ENCODE results near the gene PRKCB.

PRKCB gene

DNA sequence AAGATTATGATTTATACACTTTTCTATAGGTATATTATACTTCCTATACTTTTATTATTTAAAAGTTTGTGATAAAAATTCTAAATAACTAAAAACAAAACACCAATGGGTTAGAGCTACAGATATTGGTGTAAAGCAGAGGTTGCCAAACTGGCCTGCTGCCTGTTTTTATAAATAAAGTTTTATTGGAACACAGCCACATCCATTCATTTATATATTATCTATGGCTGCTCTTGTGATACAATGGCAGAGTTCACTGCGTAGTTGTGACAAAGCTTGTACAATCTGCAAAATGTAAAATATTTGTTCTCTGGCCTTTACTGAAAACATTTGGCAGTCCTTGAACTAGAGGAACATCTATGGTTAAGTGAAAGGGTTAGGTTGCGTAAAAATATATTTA is 208.7 kb downstream of the PRKCB start:
- Histone ChIP-seq H3K9me3 (ENCODE audit: control insufficient read depth in 5 of 5, low read length in 5 of 5) (no peaks in the 10 kb centered on the region), H3K36me3 (ENCODE audit: control insufficient read depth in 5 of 5, insufficient read depth in 5 of 5, low read length in 5 of 5) (no peaks in the 10 kb centered on the region), H3K9ac (ENCODE audit: low read length in 5 of 5) (no peak overlapping the region), H3K27me3 (ENCODE audit: control insufficient read depth in 5 of 5, insufficient read depth in 4 of 5, low read length in 5 of 5) (peaks cover 0 to 8% (median 2%) of the 10 kb centered on the region in 5 donors), H3K4me1 (ENCODE audit: control insufficient read depth in 5 of 5, insufficient read depth in 5 of 5, low read length in 5 of 5) (no peaks in the 10 kb centered on the region), H3K27ac (ENCODE audit: low read depth, low read length) (no peak overlapping the region), H3K4me3 (ENCODE audit: low read depth in 1 of 5, low read length in 5 of 5) (no peak overlapping the region)

DNA sequence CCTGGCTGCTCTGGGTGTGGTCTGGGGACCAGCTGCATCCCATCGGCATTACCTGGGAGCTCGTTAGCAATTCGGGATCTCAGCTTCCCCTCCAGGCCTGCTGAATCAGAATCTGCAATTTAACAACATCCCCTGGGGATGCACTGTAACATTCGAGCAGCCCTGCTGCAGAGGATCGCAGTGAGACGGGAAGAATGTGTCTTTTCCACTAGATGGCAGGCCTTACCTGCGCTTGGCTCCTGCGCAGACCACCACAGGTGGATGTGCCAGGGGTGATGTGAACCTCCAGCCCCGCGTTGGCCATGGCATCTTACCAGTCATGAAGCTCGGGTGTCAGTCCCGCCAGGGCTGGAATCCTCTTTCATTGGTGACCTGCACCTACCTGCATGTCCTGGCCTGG is 209.9 kb downstream of the PRKCB start:
- no peak overlapping the region for H3K9ac ChIP-seq (ENCODE audit: low read length in 5 of 5)
- no peak overlapping the region for H3K27ac ChIP-seq (ENCODE audit: low read depth, low read length)
- H3K27me3 ChIP-seq (ENCODE audit: control insufficient read depth in 5 of 5, insufficient read depth in 4 of 5, low read length in 5 of 5) = peaks cover 0 to 12% (median 2%) of the 10 kb centered on the region in 5 donors
- no peaks in the 10 kb centered on the region for H3K9me3 ChIP-seq (ENCODE audit: control insufficient read depth in 5 of 5, low read length in 5 of 5)
- no peaks in the 10 kb centered on the region for H3K36me3 ChIP-seq (ENCODE audit: control insufficient read depth in 5 of 5, insufficient read depth in 5 of 5, low read length in 5 of 5)
- H3K4me1 ChIP-seq (ENCODE audit: control insufficient read depth in 5 of 5, insufficient read depth in 5 of 5, low read length in 5 of 5) = no peaks in the 10 kb centered on the region
- no peak overlapping the region for H3K4me3 ChIP-seq (ENCODE audit: low read depth in 1 of 5, low read length in 5 of 5)

DNA sequence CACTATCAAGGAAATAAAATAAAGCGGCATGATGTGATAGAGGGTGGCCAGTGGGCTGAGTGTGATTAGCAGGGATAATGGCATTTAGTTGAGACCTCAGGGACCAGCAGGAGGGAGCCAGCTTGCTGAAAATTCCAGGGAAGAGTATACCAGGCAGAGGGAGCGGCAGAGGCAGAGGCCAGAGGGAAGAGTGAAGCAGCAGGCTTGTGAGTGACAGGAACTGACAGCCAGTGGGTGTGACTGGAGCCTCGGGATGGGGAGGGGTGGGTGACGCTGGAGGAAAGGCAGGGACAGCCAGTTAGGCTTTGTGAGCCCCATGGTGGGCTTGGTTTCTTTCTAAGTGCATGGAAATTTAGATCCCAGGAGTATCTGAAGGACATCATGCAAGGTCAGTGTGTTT is 210.7 kb downstream of the PRKCB start:
- no peak overlapping the region for H3K9ac ChIP-seq (ENCODE audit: low read length in 5 of 5)
- H3K27ac ChIP-seq (ENCODE audit: low read depth, low read length) = no peak overlapping the region

DNA sequence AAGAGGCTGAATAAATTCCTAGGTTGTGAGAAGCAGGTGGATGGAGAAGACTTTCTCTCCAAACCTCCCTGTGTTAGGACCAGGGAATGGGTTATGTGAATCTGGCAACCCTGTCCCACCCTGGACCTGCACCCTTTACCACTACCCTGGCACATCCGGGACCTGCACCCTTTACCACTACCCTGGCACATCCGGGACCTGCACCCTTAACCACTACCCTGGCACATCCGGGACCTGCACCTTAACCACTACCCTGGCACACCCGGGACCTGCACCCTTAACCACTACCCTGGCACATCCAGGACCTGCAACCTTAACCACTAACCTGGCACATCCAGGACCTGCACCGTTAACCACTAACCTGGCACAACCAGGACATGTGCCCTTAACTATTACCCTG is 213.3 kb downstream of the PRKCB start:
- Histone ChIP-seq H3K9me3 (ENCODE audit: control insufficient read depth in 5 of 5, low read length in 5 of 5) (peaks cover 0 to 7% (median 4%) of the 10 kb centered on the region in 5 donors), H3K4me3 (ENCODE audit: low read depth in 1 of 5, low read length in 5 of 5) (no peak overlapping the region), H3K9ac (ENCODE audit: low read length in 5 of 5) (no peak overlapping the region), H3K36me3 (ENCODE audit: control insufficient read depth in 5 of 5, insufficient read depth in 5 of 5, low read length in 5 of 5) (no peaks in the 10 kb centered on the region), H3K27ac (ENCODE audit: low read depth, low read length) (no peak overlapping the region), H3K4me1 (ENCODE audit: control insufficient read depth in 5 of 5, insufficient read depth in 5 of 5, low read length in 5 of 5) (no peaks in the 10 kb centered on the region), H3K27me3 (ENCODE audit: control insufficient read depth in 5 of 5, insufficient read depth in 4 of 5, low read length in 5 of 5) (peaks cover 0 to 17% (median 2%) of the 10 kb centered on the region in 5 donors)

More for the DNA sequence above, 210.7 kb downstream of the PRKCB start:
- Histone ChIP-seq H3K27me3 (ENCODE audit: control insufficient read depth in 5 of 5, insufficient read depth in 4 of 5, low read length in 5 of 5) (peaks cover 0 to 17% (median 2%) of the 10 kb centered on the region in 5 donors), H3K9me3 (ENCODE audit: control insufficient read depth in 5 of 5, low read length in 5 of 5) (no peaks in the 10 kb centered on the region), H3K4me3 (ENCODE audit: low read depth in 1 of 5, low read length in 5 of 5) (no peak overlapping the region), H3K36me3 (ENCODE audit: control insufficient read depth in 5 of 5, insufficient read depth in 5 of 5, low read length in 5 of 5) (no peaks in the 10 kb centered on the region), H3K4me1 (ENCODE audit: control insufficient read depth in 5 of 5, insufficient read depth in 5 of 5, low read length in 5 of 5) (no peaks in the 10 kb centered on the region)

DNA sequence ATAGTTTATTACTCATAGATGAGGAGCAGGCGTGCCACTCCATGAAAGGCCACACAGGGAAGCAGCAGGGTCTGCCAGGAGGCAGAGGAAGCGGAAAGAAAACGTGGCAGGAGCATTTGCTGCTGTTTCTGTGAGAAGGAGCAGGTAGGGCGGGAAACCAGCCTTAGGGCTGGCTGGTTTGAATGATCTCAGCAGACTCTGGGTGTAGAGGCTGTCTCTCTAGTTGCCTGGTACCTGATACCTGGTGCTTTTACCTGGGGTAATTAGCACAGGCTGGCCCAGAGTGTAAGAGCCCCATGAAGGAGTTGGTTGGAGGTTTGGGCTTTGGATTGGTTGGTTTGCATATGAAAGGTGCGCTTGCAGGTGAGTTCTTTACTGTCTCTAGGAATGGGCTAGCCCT is 215.3 kb downstream of the PRKCB start:
- no peak overlapping the region for H3K27ac ChIP-seq (ENCODE audit: low read depth, low read length)
- H3K4me1 ChIP-seq (ENCODE audit: control insufficient read depth in 5 of 5, insufficient read depth in 5 of 5, low read length in 5 of 5) = no peaks in the 10 kb centered on the region
- no peaks in the 10 kb centered on the region for H3K36me3 ChIP-seq (ENCODE audit: control insufficient read depth in 5 of 5, insufficient read depth in 5 of 5, low read length in 5 of 5)
- peaks cover 7 to 29% (median 10%) of the 10 kb centered on the region in 5 donors for H3K27me3 ChIP-seq (ENCODE audit: control insufficient read depth in 5 of 5, insufficient read depth in 4 of 5, low read length in 5 of 5)
- H3K9me3 ChIP-seq (ENCODE audit: control insufficient read depth in 5 of 5, low read length in 5 of 5) = peaks cover 0 to 7% (median 4%) of the 10 kb centered on the region in 5 donors
- no peak overlapping the region for H3K9ac ChIP-seq (ENCODE audit: low read length in 5 of 5)
- H3K4me3 ChIP-seq (ENCODE audit: low read depth in 1 of 5, low read length in 5 of 5) = no peak overlapping the region

DNA sequence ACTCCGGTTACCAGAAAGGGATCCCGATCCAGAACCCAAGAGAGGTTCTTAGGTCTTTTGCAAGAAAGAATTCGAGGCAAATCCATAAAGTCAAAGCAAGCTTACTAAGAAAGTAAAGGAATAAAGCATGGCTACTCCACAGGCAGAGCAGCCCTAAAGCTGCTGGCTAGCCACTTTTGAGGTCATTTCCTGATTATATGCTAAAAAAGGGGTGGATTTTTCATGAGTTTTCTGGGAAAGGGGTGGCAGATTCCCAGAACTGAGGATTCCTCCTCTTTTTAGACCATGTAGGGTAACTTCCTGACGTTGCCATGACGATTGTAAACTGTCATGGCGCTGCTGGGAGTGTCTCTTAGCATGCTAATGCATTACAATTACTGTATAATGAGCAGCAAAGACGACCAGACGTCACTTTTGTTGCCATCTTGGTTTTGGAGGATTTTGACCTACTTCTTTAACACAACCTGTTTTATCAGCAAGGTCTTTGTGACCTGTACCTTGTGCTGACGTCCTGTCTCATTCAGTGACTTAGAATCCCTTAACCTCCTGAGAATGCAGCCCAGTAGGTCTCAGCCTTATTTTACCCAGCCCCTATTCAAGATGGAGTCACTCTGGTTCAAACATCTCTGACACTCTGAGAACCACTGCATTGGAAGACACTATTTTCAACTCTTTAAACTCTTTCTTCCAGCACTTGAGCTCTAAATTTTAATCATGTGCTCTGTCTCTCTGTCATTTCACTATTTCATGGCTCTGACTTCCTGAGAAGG is 216.7 kb downstream of the PRKCB start:
- Histone ChIP-seq H3K4me1 (ENCODE audit: control insufficient read depth in 5 of 5, insufficient read depth in 5 of 5, low read length in 5 of 5) (no peaks in the 10 kb centered on the region), H3K9ac (ENCODE audit: low read length in 5 of 5) (no peak overlapping the region), H3K36me3 (ENCODE audit: control insufficient read depth in 5 of 5, insufficient read depth in 5 of 5, low read length in 5 of 5) (no peaks in the 10 kb centered on the region), H3K27me3 (ENCODE audit: control insufficient read depth in 5 of 5, insufficient read depth in 4 of 5, low read length in 5 of 5) (peaks cover 7 to 30% (median 15%) of the 10 kb centered on the region in 5 donors), H3K4me3 (ENCODE audit: low read depth in 1 of 5, low read length in 5 of 5) (no peak overlapping the region), H3K9me3 (ENCODE audit: control insufficient read depth in 5 of 5, low read length in 5 of 5) (peaks cover 0 to 7% (median 4%) of the 10 kb centered on the region in 5 donors), H3K27ac (ENCODE audit: low read depth, low read length) (no peak overlapping the region)

DNA sequence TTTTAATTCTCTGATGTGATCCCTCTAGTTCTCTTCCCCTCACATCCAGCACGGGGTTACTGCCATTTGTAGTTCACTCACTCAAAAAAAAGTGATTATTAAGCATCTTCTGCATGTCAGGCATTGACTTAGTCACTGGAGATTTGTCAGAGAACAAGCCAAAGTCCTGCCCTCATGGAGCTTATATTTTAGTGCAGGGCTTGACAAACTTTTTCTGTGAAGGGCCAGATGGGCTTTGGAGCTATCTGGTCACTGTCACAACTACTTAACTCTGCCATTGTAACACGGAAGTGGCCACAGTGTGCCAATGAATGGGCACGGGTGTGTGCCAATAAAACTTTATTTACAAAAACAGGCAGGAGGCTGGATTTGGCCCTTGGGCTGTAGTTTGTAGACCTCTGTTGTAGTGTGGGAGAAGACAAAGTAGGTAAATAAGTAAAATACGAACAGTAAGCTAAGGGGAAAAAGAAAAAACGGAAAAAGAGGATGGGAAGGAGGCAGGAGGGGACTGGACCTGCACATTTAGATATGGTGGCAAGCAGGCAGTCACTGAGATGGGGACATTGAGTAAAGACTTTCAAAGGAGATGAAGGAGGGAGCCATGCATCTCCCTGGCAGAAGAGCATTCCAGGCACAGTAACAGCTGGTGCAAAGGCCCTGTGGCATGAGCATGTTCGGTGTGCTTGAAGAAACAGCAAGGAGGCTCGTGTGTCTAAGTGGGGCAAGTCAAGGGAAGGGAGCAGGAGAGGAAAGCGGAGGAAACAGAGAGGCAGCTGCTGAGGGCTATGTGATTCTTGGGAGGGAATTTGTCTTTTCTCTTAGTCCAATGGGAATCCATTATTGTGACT is 217.5 kb downstream of the PRKCB start:
- no peaks in the 10 kb centered on the region for H3K36me3 ChIP-seq (ENCODE audit: control insufficient read depth in 5 of 5, insufficient read depth in 5 of 5, low read length in 5 of 5)
- peaks cover 0 to 7% (median 4%) of the 10 kb centered on the region in 5 donors for H3K9me3 ChIP-seq (ENCODE audit: control insufficient read depth in 5 of 5, low read length in 5 of 5)
- no peak overlapping the region for H3K9ac ChIP-seq (ENCODE audit: low read length in 5 of 5)
- no peak overlapping the region for H3K4me3 ChIP-seq (ENCODE audit: low read depth in 1 of 5, low read length in 5 of 5)
- no peak overlapping the region for H3K27ac ChIP-seq (ENCODE audit: low read depth, low read length)
- H3K4me1 ChIP-seq (ENCODE audit: control insufficient read depth in 5 of 5, insufficient read depth in 5 of 5, low read length in 5 of 5) = no peaks in the 10 kb centered on the region
- H3K27me3 ChIP-seq (ENCODE audit: control insufficient read depth in 5 of 5, insufficient read depth in 4 of 5, low read length in 5 of 5) = peaks cover 7 to 28% (median 15%) of the 10 kb centered on the region in 5 donors

DNA sequence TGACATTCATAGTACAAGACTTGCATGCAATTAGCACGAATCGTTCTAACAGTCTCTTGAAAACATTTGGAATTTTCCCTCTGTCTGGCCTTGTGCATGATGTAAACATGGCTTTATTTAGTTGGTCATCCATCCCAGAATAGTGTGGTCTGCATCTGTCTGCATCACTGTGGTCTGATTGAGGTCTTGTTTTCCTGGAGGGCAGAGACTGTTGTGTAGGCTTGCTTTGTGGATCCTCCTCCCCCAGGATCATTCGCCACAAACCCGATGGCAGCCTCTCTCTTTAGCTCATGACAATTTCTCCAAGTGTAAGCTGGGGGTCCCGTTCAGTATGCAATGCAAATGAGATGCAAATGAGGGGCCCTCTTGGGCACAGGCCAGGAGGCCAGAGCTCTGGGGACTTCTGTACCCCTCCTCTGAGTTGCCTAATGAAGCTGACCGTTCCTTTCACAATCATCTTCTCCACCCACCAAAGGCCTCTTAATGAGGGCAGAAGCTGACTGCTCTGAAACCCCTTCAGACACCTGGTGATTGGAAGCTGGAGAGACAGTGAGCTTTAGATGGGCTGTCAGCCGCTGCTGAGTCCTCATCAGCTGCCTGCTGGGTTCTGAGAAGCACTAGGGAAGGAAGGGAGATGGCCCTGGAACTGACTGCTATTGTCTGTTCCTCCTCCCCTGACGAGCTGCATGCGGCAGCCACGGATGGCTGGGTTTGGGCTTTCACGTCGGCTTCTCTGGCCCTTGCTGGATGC is 219.1 kb downstream of the PRKCB start:
- Histone ChIP-seq H3K27me3 (ENCODE audit: control insufficient read depth in 5 of 5, insufficient read depth in 4 of 5, low read length in 5 of 5) (peaks cover 7 to 22% (median 10%) of the 10 kb centered on the region in 5 donors), H3K9me3 (ENCODE audit: control insufficient read depth in 5 of 5, low read length in 5 of 5) (peaks cover 0 to 7% (median 4%) of the 10 kb centered on the region in 5 donors), H3K36me3 (ENCODE audit: control insufficient read depth in 5 of 5, insufficient read depth in 5 of 5, low read length in 5 of 5) (no peaks in the 10 kb centered on the region), H3K9ac (ENCODE audit: low read length in 5 of 5) (no peak overlapping the region), H3K4me3 (ENCODE audit: low read depth in 1 of 5, low read length in 5 of 5) (no peak overlapping the region), H3K4me1 (ENCODE audit: control insufficient read depth in 5 of 5, insufficient read depth in 5 of 5, low read length in 5 of 5) (no peaks in the 10 kb centered on the region), H3K27ac (ENCODE audit: low read depth, low read length) (no peak overlapping the region)

DNA sequence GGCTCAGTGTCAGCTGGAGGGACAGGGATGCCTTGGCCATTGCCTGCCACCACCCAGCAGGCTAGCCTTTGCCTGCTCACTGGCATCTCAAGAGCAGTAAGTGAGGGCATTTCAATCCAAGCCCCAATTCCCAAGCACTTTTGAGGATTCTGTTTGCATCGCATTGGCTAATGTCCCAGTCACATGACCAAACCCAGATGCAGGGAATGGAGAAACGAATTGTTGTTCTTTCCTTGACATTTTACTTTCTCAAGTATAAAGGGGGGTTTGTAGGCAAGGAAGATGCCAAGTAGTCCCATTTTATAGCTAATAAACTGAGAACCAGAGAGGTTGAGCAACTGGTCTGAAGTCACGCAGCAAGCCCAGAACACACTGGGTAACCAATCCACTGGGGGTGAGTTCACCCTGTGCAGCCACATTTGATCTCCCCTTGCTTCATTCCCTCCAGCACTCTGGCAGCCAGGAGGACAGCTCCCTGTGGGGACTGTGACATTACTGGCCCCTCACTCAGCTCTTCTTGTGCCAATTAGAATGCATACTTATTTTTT is 226.6 kb downstream of the PRKCB start:
- H3K9ac ChIP-seq (ENCODE audit: low read length in 5 of 5) = no peak overlapping the region
- no peaks in the 10 kb centered on the region for H3K4me1 ChIP-seq (ENCODE audit: control insufficient read depth in 5 of 5, insufficient read depth in 5 of 5, low read length in 5 of 5)
- H3K36me3 ChIP-seq (ENCODE audit: control insufficient read depth in 5 of 5, insufficient read depth in 5 of 5, low read length in 5 of 5) = no peaks in the 10 kb centered on the region
- H3K4me3 ChIP-seq (ENCODE audit: low read depth in 1 of 5, low read length in 5 of 5) = no peak overlapping the region
- peaks cover 0 to 6% (median 4%) of the 10 kb centered on the region in 5 donors for H3K9me3 ChIP-seq (ENCODE audit: control insufficient read depth in 5 of 5, low read length in 5 of 5)
- H3K27me3 ChIP-seq (ENCODE audit: control insufficient read depth in 5 of 5, insufficient read depth in 4 of 5, low read length in 5 of 5) = no peaks in the 10 kb centered on the region
- H3K27ac ChIP-seq (ENCODE audit: low read depth, low read length) = no peak overlapping the region

Measured in subcutaneous abdominal adipose tissue (tissue), 5 donors.